ENCODE measurements around the gene ADAMTS18.

DNA sequence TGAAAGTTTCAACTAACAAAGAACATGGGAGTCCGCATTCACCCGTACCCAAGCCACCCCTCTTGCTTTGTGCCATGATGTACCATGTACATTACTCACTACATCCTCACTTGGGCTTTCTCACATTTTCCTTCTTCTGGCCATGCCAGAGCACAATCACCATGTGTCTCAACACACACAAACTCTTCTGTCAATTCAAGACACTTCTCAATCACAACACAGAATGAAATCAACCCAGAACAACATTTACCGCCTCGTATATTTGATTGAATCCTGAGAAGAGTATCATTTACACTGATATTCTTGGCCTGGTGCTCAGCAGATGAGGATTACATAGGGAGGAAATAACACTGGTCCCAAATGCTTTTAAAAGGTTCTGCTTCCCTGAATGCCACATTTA is 4.5 kb downstream of the ADAMTS18 start:
- TF ChIP-seq, protein P1, sequence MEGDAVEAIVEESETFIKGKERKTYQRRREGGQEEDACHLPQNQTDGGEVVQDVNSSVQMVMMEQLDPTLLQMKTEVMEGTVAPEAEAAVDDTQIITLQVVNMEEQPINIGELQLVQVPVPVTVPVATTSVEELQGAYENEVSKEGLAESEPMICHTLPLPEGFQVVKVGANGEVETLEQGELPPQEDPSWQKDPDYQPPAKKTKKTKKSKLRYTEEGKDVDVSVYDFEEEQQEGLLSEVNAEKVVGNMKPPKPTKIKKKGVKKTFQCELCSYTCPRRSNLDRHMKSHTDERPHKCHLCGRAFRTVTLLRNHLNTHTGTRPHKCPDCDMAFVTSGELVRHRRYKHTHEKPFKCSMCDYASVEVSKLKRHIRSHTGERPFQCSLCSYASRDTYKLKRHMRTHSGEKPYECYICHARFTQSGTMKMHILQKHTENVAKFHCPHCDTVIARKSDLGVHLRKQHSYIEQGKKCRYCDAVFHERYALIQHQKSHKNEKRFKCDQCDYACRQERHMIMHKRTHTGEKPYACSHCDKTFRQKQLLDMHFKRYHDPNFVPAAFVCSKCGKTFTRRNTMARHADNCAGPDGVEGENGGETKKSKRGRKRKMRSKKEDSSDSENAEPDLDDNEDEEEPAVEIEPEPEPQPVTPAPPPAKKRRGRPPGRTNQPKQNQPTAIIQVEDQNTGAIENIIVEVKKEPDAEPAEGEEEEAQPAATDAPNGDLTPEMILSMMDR (IDR thresholded peaks at IDR 0.05 in 2 of 3, conservative IDR thresholded peaks at IDR 0.05 in 1 of 3; ENCODE audit: borderline replicate concordance in 1 of 3, insufficient read depth in 1 of 3, low read depth in 2 of 3, low read length in 2 of 3) = no peak
- TF ChIP-seq EZH2 (IDR thresholded peaks at IDR 0.05) = no peak
- TF ChIP-seq EGR1 (IDR thresholded peaks at IDR 0.05; ENCODE audit: low read depth) = no peak
- TF ChIP-seq POLR2A (IDR thresholded peaks at IDR 0.05; ENCODE audit: borderline replicate concordance, extremely low read depth, insufficient read depth, insufficient read length) = no peak
